HL-60/S4 (cell line): ENCODE results near the gene TAS2R39.

Source experiments
- in situ Hi-C: fragments of 300-500 bp; cut with MboI; formaldehyde crosslinking; loops from 2 replicates; pipeline ENCODE4 v1.14.3; 2022; ENCODE audit warnings: low sequenced_read_pairs

The TAS2R39 gene

DNA sequence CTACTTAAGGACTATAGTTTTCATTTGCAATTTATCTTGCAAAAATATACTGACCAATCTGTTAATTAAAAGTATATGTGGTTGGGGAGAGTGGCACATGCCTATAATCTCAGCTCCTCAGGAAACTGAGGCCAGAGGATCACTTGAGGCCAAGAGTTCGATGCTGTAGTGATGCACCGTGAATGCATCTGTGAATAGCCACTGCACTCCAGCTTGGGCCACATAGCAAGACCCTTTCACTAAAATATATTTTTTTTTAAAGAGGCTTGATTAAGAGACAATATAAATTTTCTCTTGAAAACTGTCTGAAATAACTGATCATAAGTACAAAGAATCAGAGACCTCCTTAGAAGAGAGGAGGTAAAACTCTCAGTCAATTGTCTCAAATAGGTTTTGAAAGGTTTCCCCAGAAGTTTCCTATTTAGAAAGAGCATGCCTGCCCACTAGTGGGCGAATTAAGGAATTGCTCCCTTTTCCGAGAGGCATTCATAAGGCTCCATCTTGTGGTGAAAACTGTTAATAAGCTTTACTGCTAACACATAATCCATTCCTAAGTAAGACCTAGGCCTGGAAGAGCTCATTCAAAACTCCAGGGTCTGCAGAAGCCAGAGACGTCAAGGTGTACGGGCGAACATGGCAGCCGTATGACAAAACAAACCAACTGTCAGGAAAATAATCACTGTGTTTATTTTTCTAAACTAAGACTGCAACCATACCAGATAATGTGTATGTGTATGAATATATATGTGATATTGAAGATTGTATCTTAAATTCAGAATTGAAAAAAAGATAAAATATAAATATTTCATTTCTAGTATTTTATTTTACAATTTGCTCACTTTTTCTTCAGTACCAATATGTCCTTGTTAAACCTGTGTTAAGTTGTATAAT, 31.8 kb downstream of the TAS2R39 start:
- in situ Hi-C loops, result loop anchor here (5.0 to 10.0 kb wide), 2 partner anchors 203 to 340 kb away; no protein-coding TSS in a partner anchor

DNA sequence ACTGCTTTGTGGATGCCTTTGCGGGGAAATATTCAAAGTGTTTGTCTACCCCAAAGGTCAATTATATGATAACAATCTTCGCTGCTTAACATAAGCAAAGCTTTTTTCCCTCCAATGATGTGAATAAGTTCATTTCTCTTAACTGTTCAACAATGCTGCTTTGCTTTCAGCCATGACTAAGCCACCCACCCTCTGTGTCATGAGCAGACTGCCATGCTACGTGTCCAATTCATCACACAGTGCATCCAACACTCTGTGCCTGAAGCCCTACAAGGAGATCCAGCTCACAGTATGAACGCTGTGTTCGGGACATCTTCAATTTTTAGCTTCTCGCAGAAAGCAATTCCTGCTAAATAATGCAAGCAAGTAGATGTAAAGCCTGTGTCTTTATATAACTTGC, 32.9 kb downstream of the TAS2R39 start:
- in situ Hi-C loops, result loop anchor here (10.0 kb wide), 1 partner anchor 341 kb away; no protein-coding TSS in a partner anchor

DNA sequence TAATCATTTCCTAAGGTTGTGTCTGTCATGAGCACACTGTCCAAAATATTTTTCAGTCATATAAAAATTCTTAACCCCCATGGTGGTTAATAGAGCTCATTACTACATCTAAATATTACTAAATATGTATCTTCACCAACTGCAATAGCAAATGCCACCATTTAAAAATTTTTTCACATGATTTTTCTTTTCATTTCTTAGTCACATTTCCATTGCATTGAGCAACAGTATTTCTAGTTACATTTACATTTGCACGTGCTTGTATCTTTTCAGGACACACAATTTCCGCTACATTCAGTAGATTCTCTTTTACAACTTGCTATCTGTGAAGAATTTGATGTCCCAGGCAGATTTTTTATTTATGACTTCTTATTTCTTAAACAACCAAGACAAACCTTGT, 33.5 kb downstream of the TAS2R39 start:
- in situ Hi-C loops, result loop anchor here (10.0 kb wide), 1 partner anchor 342 kb away; no protein-coding TSS in a partner anchor

DNA sequence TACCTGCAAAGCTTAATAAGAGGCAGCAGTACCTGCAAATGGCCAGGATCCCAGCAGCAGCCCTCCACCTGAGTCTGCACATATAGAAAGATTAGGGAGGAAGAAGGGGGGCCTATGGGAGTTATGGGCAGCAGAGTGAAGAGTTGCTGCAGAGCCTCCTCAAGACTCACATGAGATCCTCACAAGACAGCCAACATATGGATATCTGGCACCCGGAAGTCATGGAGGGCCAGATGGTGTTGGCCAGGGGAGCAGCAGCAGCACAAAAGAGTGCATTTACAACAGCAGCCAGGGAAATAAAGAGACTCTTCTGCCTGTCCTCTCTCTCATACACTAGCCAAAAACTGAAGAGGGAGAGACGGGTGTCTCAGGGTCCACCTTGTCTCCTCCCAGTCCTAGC, 34.6 kb downstream of the TAS2R39 start:
- in situ Hi-C loops, result loop anchor here (10.0 kb wide), 1 partner anchor 343 kb away; no protein-coding TSS in a partner anchor

DNA sequence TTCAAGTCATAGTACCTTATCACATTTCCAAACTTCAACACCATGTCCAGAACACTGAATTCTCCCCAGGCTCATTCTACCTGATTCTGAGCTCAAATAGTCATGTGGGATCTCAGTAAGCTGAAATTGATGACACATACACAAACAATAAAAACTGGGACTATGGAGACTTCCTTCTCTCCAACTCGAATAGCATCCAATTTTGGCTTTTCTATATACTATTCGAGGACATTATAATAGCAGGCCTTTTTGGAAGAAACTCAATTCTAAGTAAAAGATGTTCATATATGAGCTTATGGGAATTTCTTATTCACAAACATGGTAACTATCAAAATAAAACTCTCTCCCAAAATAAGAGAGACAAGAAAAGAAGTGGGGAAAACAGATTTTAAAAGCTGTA, 38.1 kb downstream of the TAS2R39 start:
- in situ Hi-C loops, result no loop called here

DNA sequence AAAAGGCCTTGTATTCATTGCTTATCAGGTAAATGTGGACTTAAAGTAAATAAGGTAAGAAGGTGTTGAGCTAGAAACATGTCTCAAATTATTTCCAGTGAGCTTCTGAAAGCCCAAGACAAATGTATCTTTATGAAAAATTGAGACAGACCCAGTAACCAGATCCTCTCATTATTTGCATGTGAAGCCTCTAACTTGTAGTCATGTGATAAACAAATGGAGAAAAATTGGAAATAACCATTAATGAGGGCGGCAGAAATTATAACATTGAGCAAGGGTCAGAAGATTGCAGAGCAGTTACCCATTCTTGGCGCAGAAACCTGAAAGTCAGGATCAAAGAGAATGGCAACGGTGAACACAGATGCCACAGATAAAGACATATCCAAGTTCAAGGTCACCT, 38.5 kb downstream of the TAS2R39 start, which contains the start of gene TAS2R40:
Gene TAS2R40 (plus strand): TSS at position 301 of the 400 bp plus-strand sequence. CDS start 42 bp downstream, at position 343.
- in situ Hi-C loops, result no loop called here

DNA sequence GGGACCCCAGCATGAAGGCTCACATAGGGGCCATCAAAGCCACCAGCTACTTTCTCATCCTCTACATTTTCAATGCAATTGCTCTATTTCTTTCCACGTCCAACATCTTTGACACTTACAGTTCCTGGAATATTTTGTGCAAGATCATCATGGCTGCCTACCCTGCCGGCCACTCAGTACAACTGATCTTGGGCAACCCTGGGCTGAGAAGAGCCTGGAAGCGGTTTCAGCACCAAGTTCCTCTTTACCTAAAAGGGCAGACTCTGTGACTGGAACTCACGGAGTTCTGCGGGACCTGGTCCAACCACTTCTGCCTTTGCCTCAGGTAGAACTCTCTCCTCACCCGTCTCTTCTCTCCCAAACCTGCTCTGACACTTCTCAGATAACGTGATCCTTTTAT, 39.6 kb downstream of the TAS2R39 start:
- in situ Hi-C loops, result no loop called here

DNA sequence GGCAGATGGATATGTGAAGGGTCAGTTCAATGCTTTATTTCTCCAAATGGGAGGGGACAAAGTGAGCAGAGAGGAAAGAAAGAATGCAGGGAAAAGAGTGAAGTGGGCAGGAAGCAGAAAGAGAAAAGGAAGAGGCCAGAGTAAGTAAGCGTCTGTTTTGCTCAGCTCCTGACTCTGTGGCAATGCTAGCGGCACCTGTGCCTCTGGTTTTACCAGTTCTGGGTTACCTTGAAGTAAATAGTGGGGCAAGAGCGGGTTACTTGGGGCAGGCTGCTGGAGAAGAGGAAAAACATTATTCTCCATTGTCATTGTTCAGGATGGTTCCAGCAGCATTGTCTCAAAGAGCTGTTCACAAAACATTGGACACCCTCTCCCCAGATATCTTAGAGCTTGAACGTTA, 40.6 kb downstream of the TAS2R39 start:
- in situ Hi-C loops, result no loop called here

DNA sequence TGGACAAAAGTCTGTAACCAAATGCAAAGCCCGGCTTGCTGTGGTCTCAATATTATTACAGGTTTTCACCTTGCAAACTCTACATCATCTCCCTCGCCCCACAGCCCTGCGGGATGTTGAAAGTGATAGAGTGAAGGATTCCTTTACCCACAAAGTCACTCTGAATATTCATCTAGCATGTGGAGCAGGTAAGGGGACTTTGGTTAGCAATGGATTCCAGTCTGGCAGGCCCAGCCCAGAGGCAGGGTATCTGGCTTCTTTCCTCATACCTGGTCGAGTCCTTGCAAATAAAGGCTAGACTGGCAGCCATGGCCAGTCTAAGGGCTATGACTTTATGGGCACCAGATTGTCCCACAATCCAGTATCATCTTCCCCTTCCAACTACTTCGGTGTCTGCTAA, 41.8 kb downstream of the TAS2R39 start:
- in situ Hi-C loops, result no loop called here

DNA sequence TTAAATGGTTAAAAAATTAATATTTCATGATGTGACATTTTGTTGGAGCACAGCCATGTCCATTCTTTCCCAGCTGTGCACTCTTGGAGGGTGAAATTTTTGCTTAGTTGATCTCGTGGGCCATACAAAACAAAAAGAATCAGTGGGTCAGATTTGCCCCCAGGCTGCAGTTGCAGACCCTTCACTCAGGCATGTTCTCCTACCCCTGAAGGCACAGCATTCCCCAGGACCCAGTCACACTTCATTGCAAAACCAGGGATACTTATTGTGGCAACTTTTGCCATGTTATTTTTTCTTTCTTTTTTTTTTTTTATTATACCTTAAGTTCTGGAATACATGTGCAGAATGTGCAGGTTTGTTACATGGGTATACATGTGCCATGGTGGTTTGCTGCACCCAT, 44.6 kb downstream of the TAS2R39 start:
- in situ Hi-C loops, result no loop called here

DNA sequence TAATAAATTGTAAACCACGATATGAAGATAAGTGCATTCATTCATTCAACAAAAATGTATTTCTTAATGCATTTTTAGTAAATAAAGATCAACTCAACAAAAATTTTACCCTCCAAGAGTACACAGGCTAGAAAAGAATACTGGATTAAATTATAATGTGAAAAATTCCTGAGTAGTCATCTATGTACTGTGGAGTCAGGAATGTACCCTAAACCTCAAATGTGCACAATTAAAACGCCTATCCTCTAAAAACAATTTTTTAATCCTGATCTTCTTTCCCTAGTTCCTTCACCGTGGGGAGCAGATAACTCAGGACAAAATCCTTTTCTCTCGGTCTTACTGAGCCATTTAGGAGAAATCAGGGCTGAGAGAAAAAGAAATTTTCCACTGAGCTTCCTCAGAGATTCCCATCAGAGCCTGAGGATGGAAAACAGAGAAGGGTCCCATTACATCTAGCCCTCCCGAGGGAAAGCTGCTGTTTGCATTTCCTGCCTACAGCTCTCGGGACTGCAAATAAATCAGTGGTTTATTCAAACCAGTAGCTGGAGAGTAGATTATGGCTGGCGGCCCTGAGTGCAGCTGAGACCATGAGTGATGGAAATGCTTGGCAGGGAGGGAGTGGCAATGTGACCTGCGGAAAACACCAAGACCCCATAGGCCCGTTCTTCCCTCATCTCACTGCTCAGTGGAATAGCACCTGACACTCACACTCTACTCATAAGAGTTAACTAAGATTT, 46.0 kb downstream of the TAS2R39 start:
- in situ Hi-C loops, result no loop called here

DNA sequence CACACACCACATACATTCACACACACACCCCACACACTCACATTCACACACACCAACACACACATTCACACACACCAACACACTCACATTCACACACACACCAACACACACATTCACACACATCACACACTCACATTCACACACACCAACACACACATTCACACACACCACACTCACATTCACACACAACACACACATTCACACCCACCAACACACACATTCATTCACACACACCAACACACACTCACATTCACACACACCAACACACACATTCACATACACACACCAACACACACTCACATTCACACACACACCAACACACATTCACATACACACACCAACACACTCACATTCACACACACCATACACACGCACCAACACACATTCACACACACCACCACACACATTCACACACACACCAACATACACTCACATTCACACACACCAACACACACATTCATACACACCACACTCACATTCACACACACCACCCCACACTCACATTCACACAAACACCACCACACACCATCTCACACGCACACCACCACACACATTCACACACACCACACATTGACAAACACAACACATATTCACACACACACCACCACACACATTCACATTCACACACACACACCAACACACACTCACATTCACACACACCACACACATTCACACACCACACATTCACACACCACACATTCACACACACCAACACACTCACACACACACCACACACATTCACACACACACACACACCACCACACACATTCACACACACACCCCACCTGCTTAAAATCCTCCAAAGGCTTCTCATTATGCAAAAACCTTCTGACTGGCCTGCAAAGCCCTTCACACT, 47.6 kb downstream of the TAS2R39 start:
- in situ Hi-C loops, result no loop called here
